ENCODE results near the gene ZNF813.

The ZNF813 gene

DNA sequence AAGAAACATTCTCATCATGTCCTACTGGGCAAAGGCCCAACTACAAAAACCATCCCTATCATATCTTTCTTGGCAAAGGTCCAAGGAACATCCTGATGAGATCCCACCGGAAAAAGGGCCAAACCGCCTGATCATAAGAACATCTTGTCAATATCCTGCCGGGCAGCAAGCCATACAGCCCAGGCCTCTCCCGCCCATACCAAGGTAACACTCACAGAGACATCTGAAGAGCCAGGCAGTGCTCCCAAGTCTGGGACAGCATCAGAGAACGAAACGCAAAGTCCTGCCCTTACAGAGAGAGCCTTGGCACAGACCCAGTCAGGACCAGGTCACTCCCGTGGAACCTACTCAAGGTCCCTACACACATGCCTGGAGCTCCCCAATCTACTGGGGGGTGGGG, 51.9 kb downstream of the ZNF813 start:
- FAIRE-seq (no peak), DNase-seq (ENCODE audit: low spot score) (no peak)

DNA sequence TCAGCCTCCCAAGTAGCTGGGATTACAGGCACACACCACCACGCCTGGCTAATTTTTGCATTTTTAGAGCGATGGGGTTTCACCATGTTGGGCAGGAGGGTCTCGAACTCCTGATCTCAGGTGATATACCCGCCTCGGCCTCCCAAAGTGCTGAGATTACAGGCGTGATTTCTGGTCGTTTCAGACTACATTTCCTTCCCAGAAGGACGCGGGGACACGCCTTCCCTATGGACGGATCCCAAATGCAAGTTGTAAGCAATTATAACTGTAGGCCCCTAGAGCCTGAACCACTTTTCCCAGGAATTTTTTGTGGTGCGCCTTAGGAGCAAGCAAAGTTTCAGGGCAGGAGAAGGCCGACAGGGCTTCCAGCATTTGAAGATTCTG, 52.6 kb downstream of the ZNF813 start:
- FAIRE-seq (no peak), DNase-seq (ENCODE audit: low spot score) (no peak)

DNA sequence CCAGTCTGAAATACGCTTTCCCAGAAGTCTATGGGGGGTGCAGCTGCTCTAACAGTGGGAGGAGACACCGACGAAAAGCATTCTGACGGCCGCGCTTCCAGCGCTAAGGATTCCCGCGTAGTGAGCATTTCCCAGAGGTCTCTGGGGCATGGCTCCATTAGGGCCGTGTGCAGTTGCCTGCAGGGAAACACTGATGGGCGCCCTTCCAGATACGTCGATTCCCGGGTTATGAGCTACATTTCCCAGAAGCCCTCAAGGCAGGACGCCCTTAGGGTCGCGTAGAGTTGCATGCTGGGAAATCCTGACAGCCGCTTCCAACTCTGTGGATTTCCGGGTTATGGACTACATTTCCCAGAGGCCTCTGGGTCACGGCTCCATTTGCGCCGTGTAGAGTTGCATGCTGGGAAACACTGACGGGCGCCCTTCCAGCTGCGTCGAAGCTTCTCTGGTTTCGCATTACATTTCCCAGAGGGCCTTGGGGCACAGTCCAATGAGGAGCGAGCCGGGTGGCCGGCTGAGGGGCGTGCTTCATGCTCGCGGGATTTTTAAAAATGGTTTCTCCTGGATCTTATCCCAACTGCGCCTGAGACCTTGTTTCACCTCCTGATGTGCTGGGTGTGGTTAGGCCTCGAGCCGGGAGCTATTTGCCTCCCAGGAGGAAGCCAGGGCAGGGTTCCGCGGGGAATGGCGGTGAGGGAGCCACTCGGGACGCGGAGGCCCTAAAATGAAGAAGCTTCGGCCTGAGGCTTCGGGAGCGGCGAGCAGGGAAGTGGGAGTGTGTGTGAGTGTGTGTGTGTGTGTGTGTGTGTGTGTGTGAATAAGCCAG, 53.2 kb downstream of the ZNF813 start:
- DNase-seq (ENCODE audit: low spot score) (peak; percentile 78), FAIRE-seq (peak; percentile 76)

DNA sequence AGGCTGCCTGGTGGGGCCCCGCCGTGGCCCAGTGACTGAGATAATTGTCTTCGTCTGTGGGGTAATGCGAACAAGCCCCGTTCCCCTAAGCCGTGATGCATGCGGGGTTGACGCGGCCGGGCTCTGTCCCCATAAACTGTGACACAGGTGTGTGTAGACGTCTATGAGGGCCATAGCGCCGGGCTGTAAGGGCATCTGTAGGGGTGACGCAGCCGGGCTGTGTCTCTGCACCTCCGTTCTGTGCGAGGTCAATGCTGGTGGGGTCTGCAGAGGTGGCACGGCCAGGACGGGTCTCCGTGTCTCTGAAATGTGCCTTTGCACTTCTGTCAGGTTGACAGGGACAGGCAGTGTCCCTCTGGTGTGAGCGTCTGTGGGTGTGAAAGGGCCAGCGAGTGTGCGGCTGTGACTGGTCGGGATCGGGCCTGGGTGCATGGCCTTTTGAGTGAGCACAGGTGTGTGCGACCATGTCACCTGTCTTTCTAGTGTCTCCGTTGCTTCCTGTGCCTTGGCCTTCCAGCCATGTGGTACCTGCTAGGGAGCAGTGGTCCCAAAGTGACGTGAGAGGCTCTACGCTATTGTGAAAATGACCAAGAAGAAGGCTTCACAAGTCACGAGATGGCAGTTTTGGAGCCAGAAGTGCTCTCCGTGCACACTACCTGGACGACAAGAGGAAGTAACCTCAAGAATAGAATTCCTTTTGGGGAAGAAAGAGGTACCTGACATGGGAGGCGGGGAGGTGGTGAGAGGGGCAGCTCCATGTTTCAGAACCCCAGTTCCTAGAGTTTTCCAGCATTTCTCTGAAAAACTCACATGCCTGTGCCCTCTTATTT, 54.1 kb downstream of the ZNF813 start:
- DNase-seq (ENCODE audit: low spot score) (no peak), FAIRE-seq (no peak)

DNA sequence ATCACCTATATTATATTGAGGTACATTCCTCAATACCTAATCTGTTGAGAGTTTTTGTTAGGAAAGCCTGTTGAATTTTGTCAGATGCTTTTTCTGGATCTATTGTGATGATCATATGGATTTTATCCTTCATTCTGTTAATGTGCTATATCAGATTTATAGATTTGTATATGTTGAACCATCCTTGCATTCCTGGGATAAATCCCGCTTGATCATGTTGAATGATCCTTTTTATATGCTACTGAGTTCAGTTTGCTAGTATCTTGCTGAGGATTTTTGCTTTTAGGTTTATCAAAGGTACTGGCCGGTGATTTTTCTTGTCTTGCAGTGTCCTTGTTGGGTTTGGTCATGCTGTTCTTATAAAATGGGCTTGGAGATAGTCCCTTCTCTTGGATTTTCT, 58.4 kb downstream of the ZNF813 start:
- no peak for FAIRE-seq
- DNase-seq (ENCODE audit: low spot score), result no peak

DNA sequence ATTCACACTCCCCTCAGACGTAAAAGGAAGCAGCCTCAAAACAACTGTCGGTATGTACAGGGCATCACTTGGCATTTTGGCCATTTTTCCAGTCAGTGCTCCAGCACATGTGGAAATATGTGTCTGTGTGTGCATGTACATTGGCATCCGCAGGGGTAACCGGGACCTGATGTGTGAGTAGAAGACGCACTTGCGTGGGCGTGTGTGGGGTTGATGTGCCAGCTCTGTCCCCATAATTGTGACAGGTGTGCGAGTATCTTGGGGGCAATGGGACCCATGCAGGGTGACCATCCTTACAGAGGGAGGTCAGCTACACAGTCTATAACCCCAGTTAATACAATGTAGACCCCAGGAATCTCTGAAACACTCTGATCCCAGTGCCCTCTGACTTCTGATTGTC, 63.1 kb downstream of the ZNF813 start:
- FAIRE-seq (no peak), DNase-seq (ENCODE audit: low spot score) (no peak)

DNA sequence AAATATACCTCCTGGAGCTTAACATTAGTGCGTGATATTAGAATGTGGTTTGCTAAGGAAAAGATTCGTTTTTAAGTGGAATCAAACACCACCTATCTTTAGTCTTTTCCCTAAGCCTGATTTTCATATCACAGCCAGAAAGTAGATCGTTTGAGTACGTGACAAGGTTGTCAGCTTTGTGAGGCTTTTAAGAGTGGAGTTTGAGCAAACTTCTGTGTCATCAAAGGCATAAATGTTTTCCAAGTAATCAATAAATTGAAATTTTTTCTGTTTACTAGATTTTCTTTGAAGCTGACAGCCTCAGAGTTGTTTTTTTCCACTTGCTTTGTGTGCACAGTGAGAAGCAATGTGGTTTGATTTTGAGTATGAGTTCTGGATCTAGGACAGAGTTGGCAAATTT, 63.9 kb downstream of the ZNF813 start:
- DNase-seq (ENCODE audit: low spot score), result no peak
- FAIRE-seq, result no peak

DNA sequence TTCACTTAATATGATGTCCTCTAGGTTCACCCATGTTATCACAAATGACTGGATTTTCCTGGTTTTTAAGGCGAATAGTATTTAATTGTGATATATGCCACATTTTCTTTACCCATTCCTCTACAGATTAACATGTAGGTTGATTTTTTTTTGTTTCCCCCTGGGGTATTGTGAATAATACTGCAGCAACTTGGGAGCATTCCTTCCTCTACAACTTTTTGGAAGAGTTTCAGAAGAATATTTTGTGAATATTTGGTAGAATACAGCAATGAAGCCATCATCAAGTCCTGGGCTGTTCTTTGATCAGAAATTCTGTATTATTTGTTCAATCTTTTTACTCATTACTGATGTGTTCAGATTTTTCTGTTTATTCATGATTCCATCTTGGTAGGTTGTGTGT, 64.8 kb downstream of the ZNF813 start:
- FAIRE-seq, result no peak

DNA sequence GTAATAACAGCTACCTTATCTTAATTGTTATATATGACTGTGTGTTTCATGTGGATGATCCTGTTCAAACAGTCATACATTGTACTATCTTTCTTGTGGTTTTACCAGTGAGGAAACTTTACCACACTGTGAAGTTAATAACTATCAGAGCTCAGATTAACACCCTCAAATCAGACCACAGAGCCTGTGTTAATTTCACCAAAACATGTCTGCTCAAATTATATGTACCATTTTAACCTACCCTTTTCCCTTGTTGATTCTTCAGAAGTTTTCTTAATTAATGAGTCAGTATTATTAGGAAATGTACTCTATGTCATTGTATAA, 68.7 kb downstream of the ZNF813 start:
- FAIRE-seq, result no peak
- DNase-seq (ENCODE audit: low spot score), result no peak

More for the DNA sequence above, 64.8 kb downstream of the ZNF813 start:
- no peak for DNase-seq (ENCODE audit: low spot score)

DNA sequence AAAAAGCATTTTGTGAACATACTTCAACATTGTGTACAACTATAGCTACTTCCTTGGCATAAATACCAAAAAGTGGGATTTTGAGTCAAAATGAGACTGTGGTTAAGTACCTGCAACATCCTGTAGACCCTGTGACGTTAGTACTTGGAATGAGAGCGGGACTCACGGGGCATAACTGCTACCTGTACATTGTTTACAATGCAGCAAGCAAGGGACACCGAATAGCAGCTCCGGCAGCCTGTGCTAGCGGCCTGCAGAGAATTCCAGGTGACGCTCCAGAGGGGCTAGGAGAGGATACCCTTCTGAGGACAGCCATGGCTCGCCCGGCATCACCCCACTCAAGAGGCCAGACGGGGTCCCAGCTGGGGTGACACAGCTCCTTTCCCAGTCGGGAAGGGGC, 69.6 kb downstream of the ZNF813 start:
- no peak for FAIRE-seq
- DNase-seq (ENCODE audit: low spot score), result no peak

DNA sequence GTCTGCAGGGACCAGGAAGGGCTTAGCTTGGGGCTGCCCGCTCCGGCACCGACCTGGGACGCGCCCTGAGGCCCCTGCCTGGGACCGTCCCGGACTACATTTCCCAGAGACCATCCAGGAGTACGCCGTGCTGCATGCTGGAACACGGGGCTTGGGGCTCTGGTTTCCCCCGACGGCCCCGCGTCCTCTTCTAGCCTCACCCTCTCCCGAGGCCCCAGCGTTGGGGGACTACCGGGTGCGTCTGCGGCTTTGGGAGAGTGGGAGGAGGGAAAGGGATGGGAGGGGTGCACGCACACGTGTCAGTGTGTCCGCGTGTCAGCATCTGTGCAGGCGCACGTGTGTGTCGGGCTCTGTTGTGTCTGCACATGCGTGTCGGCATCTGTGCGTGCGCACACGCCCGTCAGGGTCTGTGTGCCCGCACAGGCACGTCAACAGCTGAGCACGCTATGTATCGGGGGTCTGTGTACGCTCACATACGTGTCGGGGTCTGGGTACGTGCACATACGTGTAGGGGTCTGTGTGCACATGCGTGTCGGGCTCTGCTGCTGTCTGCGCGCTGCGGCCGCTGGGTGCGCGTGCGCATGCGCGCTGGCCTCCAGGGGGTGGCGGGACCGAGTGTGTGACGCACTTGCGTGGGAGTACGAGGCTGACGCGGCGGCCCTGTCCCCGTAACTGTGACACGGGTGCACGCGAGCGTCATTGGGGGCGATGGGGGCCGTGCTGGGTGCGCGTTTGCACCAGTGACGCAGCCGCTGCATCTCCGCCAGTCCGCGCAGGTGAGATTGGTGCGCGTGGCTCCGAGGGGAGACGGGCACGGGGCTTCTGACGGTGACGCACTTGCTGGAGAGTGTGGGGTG, 70.2 kb downstream of the ZNF813 start, which contains the start of gene ZNF331:
Gene ZNF331 (plus strand): TSS at position 625 of the 857 bp plus-strand sequence. CDS start 31,232 bp downstream, outside the sequence.
- no peak for FAIRE-seq
- DNase-seq (ENCODE audit: low spot score), result peak; percentile 48

DNA sequence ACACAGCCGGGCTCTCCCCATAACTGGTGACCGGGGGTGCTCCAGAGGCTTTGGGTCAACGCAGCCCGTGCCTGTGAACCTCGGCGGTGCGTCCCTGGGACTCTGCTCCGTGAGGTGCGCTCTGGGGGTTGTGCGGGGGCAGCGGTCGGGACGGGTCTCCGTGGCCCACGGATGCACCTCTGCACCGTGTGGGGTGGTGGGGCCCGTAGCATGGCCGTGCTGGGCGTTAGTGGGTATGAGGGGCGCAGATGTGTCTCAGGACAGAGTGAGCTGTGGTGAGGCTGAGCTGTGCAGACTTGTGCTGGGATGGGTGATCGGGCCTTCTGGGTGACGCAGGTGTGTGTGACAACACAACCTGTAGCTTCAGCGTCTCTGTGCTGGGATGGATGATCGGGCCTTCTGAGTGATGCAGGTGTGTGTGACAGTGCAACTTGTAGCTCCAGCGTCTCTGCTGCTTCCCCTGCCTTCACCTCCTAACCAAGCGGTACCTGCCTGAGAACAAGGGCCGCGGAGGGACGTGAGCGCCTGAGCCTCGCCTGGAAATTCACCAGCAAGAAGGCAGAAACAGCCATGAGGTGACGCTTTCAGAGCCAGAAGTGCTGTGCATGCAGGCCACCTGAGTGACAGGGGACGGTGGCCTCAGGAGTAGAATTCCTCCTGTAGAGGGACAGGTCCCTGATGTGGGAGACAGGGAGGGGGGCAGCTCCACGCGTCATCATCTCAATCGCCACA, 71.0 kb downstream of the ZNF813 start:
- no peak for FAIRE-seq
- no peak for DNase-seq (ENCODE audit: low spot score)

DNA sequence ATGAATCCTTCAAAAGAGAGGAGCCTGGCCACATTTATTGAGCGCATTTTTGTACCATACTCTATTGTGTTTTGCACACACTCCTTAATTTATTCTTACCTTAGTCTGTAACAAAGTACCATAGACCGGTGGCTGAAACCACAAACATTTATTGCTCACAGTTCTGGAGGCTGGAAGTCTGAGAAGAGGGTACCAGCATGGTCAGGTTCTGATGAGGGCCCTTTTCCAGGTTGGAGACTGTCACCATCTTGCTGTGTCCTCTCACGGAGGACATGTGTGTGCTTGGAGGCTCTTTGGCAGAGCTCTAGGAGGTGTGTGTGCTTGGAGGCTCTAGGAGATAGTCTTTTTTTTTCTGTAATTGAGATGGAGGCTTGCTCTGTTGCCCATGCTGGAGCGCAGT, 72.6 kb downstream of the ZNF813 start:
- DNase-seq (ENCODE audit: low spot score) (no peak), FAIRE-seq (no peak)

DNA sequence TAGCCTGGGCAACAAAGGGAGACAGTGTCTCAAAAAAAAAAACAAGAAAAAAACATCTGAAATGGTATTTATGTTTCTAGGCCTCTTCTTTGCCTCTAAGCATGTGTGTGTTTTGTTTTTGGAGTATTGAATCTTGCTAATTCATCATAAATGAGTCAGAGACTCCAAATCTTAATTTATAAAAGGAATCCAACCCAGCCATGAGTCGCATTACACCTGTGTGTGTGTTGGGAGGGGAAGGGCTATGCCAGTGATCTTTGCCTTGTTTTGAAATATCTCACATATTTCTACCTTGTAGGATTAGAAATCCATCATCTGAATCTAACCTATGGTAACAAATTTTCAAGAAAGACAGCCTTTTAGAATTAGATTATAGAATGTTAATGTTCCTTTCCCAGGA, 74.4 kb downstream of the ZNF813 start:
- no peak for DNase-seq (ENCODE audit: low spot score)
- no peak for FAIRE-seq

DNA sequence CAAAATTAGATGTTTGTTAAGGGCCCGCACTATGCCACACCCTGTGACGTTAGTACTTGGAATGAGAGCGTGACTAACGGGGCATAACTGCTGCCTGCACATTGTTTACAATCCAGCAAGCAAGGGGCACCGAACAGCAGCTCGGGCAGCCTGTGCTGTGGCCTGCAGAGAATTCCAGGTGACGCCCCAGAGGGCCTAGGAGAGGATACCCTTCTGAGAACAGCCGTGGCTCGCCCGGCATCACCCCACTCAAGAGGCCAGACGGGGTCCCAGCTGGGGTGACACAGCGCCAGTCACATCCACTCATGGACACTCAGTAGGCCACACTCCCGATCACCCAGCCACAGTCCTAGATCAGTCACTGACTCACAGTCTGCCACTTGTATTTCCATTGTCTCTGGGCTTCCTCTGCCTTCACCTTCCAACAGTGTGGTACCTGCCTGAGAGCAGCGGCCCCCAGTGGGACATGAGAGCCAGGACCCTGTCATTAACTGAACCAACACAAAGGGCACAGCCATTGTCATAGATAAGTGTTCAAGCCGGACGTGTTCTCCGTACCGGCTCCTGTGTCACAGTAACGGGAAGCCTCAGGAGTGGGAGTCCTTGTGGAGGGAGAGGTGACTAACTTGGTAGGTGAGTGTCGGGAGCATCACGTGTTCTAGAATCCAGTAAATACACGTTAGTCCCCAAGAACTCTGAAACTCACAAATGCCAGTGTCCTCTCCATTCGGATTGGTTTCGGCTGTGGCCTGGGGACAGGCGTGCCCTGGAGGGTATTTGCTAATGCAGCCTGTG, 77.9 kb downstream of the ZNF813 start:
- no peak for FAIRE-seq
- DNase-seq (ENCODE audit: low spot score), result no peak

Data from RCC 7860 (cell line).